GM19463 (cell line): ENCODE data around the gene SET.

Experiments
- ATAC-seq: cut with Tn5 transposase; IDR thresholded peaks from one replicate; pipeline ENCODE4 v1.9.1; 2021; ENCODE audit warnings: mild to moderate bottlenecking, moderate library complexity; ENCODE audit not compliant: unreplicated experiment

SET gene

DNA sequence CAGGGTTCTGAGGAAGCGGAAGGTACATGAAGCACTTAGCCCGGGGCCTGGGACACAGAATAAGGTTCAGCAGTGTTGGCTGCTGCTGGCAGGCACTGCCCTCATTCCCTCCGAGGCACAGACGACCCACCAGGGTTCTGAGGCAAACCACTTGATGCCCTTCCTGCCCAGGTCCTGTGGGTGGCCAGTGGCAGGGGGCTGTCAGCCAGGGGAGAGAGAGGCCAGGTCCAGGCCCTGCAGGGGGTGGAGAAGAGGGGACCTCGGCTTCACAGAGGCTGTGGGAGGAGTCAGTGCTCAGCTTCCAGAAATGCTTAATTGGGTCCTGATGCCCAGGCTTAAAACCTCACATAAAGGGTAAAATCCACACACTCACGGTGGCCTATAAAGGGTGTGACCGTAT, 39.3 kb downstream of the SET start:
- no peak for ATAC-seq

DNA sequence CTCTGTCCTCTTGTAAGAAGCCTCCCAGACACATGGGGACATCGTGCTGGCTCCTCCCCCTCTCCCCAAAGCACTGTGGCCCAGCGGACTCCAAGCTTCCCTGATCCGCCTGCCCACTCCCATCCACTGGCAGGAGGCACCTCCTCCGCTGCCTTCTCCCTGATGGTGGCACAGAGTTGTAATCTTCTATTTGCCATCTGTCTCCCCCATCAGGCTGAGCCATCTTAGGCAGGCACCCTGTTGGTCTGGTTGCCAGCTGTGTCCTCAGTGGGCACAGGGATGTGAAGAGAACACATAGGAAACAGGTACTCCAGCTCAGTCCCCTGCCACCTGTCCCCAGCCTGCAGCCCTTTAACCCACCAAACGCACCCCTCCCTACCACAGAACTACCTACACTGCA, 40.3 kb downstream of the SET start:
- no peak for ATAC-seq

GRCh38 chr9:128729766-128730517, 40.9 kb downstream of the SET start:
- ATAC-seq: no peak

GRCh38 chr9:128731093-128731492, 42.1 kb downstream of the SET start:
- no peak for ATAC-seq

DNA sequence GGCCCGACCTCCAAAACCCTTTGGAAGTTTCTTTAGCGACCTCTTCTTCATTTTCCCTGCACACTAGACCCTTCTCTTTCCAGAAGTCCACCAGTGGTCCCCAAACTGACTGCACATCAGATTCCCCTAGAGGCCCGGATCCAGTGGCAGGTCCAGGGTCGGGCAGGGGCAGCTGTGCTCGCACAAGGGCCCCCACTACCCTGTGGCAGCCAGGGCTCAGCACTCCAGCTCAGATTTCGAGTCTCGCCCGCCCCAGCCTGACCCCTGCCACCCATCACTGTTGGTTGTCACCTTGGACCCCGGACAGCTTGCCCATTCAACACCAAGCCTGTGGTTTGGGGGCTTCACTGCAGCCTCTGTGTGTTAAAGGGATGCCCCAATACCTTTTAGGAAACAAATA, 42.7 kb downstream of the SET start:
- ATAC-seq: no peak

DNA sequence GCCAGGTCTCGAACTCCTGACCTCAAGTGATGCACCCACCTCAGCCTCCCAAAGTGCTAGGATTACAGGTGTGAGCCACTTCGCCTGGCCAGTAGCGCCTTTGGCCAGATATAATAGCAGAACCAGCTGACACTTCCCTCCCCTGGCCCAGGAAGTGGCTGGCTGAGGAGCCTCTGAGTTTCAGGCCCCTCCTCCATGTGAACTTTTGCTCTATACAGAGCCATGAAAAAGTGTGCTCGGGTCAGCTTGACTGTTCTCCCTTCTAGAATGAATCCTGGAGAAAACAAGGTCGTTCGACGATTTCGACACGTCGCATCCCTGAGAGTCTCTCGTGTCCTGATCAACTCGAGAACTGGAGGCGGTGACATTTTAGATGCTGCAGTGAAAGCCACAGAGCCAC, 43.6 kb downstream of the SET start:
- ATAC-seq: no peak

GRCh38 chr9:128733256-128733655, 44.2 kb downstream of the SET start:
- ATAC-seq: no peak

DNA sequence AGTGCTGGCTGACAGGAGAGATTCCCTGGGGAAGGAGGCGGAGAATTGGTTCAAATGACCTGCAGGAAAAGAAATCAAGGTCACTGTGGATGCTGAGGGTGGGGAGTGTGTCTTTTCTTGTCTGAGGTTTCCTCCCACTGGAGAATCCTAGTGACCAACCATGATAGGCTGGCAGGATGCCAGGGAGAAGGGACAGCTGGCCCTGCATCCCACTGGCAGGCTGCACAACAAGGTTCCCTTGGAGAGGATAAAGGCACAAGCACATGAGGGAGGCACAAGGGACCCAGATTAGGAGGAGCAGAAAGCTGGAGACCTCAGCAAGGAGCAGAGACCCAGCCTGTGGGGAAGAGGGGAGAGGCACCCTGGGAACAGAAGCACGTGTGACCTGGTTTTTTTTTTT, 46.4 kb downstream of the SET start:
- no peak for ATAC-seq

DNA sequence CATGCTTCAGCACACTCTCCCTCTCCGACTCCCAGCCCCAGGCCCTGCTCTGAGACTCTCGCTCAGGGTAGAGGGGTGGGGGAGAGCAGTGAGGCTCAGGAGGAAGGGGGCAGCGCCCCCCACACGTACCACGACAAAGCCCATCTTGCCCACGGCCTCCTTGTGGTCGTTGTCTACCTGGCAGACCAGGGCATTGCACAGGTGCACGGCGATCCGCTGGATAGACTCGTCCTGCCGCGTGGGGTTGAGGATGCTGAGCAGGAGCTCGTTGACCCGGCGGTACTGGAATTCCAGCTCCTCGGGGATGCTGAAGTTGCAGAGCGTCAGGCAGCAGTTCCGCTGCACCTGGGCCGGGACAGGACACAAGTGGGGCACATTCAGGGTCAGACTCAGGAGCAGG, 53.4 kb downstream of the SET start:
- ATAC-seq: no peak

DNA sequence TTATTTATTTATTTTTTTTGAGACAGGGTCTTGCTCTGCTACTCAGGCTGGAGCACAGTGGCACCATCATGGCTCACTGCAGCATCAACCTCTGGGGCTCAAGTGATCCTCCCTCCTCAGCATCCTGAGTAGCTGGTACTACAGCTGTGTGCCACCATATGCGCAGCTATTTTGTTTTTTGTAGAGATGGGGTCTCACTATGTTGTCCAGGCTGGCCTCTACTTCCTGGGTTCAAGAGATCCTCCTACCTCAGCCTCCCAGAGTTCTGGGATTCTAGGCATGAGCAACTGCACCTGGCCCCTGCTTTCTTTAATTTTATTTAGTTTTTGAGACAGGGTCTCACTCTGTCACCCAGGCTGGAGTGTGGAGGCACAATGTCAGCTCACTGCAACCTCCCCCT, 54.4 kb downstream of the SET start:
- ATAC-seq: no peak
